ENCODE results near the gene CASZ1. TPM values are rescaled to one million over a fixed set of nuclear protein-coding genes. Genes with fewer than 3 reads are reported as not detected.

Gene CASZ1
- total and polyA plus RNA-seq, 10 of the 15 experiments (the other 5 are each of a cell fraction or from before 2014, with no cell fraction given) = 0.52 to 9.8 (median 3.7) TPM

- BruUV-seq (replicated peaks) = no TSS peak
- in situ Hi-C loops (cut with MboI) (no loop called here), intact Hi-C loops (cut with micrococcal nuclease; ENCODE audit: unreplicated experiment) (no loop called here)
- TF ChIP-seq ZBTB4 (CRISPR knock-in tag; IDR thresholded peaks at IDR 0.05) (no peak), CEBPB (IDR thresholded peaks at IDR 0.05; ENCODE audit: borderline replicate concordance in 1 of 2, low read depth in 2 of 2, low read length in 2 of 2) (no peak), WRNIP1 (IDR thresholded peaks at IDR 0.05; ENCODE audit: borderline replicate concordance, low read depth, low read length) (no peak), NR2C2 (IDR thresholded peaks at IDR 0.05; ENCODE audit: borderline replicate concordance, control insufficient read depth, insufficient read length, low read depth) (no peak), CREM (IDR thresholded peaks at IDR 0.05; ENCODE audit: low read depth) (no peak), SIN3A (IDR thresholded peaks at IDR 0.05; ENCODE audit: low read depth, low read length) (no peak), HSF1 (IDR thresholded peaks at IDR 0.05; ENCODE audit: low read depth, low read length) (no peak), EP300 (IDR thresholded peaks at IDR 0.05; ENCODE audit: borderline replicate concordance in 1 of 2, control insufficient read depth in 1 of 2, low read depth in 2 of 2, low read length in 2 of 2) (no peak), BCL11A (IDR thresholded peaks at IDR 0.05; ENCODE audit: low read depth, low read length) (no peak), RB1 (IDR thresholded peaks at IDR 0.05; ENCODE audit: borderline replicate concordance) (no peak), BMI1 (IDR thresholded peaks at IDR 0.05; ENCODE audit: borderline replicate concordance) (no peak)
- no peak overlapping the region for H3K4me2 ChIP-seq (ENCODE audit: control insufficient read depth, insufficient read depth)
- H3K4me3 ChIP-seq = no peak overlapping the region
- H2AFZ ChIP-seq (ENCODE audit: control insufficient read depth, low read depth, low read length) = no peak overlapping the region
- peaks cover 0 to 8% of the 10 kb centered on the region in 2 experiments; a peak in 2 of 4 replicates for H3K36me3 ChIP-seq (ENCODE audit: control insufficient read depth in 2 of 2, insufficient read depth in 2 of 2, low read length in 1 of 2)
- RAD21 ChIA-PET (ENCODE audit: unreplicated experiment) = no interaction called here
- SMC1A ChIA-PET (ENCODE audit: uncharacterized antibody, unreplicated experiment) = no interaction called here
- CTCF ChIA-PET = no interaction called here
- no peaks in the 10 kb centered on the region for H3K27me3 ChIP-seq (replicated peaks in 1 of 2; ENCODE audit: control insufficient read depth in 2 of 2, insufficient read depth in 2 of 2, low read length in 1 of 2)
- H3K79me2 ChIP-seq (ENCODE audit: control insufficient read depth, insufficient read depth, low read length) = no peaks in the 10 kb centered on the region
- POLR2A ChIA-PET = no interaction called here
- 76% methylated on average over 8 of the region's 10 CpGs for WGBS (ENCODE audit: insufficient coverage, insufficient replicate concordance, low lambda C conversion rate, missing lambda C conversion rate)
- no peaks in the 10 kb centered on the region for H3K4me1 ChIP-seq (ENCODE audit: control insufficient read depth, insufficient read depth, low read length)
- no peak for ATAC-seq
- H3K9me3 ChIP-seq (replicated peaks; ENCODE audit: control insufficient read depth, insufficient read depth, low read length) = no peaks in the 10 kb centered on the region
- DNase-seq (ENCODE audit: low read depth, low spot score) = no peak
- no peak overlapping the region for H3K27ac ChIP-seq (ENCODE audit: control insufficient read depth, insufficient read depth)
- H4K20me1 ChIP-seq (ENCODE audit: control insufficient read depth, insufficient read depth) = no peaks in the 10 kb centered on the region
- no peak for FAIRE-seq
- no peak overlapping the region for H3K9ac ChIP-seq (ENCODE audit: control insufficient read depth, insufficient read depth, low read length)
Observed at GRCh38 chr1:10655002-10655401, 141.4 kb downstream of the CASZ1 start.
